ENCODE measurements around the gene GBP5. TPM values are rescaled to one million over a fixed set of nuclear protein-coding genes. Genes with fewer than 3 reads are reported as not detected.

Gene GBP5
- total RNA-seq, 1 donor = 26.4 TPM

Other genes starting within 250 kb of the GBP5 start
- gene GBP3, start 250.0 kb downstream of the GBP5 start, total RNA-seq = 21.8 TPM
- gene GBP1, start 207.7 kb downstream of the GBP5 start, total RNA-seq = 15.9 TPM
- gene GBP2, start 146.7 kb downstream of the GBP5 start, total RNA-seq = 88.9 TPM
- gene GBP7, start 96.9 kb downstream of the GBP5 start, total RNA-seq = not detected
- gene GBP4, start 73.9 kb downstream of the GBP5 start, total RNA-seq = 46.3 TPM
- under 0.01 TPM for gene GBP6, start 91.2 kb upstream of the GBP5 start, total RNA-seq